Measurements from ENCODE around the gene SRPK3. TPM values are rescaled to one million over a fixed set of nuclear protein-coding genes. Genes with fewer than 3 reads are reported as not detected.
A peak's percentile ranks its signal among the peaks of the same experiment; 100 is the strongest.

SRPK3 gene
- total RNA-seq, 6 experiments from 2014 or later = 0.14 to 0.51 (median 0.27) TPM

DNA sequence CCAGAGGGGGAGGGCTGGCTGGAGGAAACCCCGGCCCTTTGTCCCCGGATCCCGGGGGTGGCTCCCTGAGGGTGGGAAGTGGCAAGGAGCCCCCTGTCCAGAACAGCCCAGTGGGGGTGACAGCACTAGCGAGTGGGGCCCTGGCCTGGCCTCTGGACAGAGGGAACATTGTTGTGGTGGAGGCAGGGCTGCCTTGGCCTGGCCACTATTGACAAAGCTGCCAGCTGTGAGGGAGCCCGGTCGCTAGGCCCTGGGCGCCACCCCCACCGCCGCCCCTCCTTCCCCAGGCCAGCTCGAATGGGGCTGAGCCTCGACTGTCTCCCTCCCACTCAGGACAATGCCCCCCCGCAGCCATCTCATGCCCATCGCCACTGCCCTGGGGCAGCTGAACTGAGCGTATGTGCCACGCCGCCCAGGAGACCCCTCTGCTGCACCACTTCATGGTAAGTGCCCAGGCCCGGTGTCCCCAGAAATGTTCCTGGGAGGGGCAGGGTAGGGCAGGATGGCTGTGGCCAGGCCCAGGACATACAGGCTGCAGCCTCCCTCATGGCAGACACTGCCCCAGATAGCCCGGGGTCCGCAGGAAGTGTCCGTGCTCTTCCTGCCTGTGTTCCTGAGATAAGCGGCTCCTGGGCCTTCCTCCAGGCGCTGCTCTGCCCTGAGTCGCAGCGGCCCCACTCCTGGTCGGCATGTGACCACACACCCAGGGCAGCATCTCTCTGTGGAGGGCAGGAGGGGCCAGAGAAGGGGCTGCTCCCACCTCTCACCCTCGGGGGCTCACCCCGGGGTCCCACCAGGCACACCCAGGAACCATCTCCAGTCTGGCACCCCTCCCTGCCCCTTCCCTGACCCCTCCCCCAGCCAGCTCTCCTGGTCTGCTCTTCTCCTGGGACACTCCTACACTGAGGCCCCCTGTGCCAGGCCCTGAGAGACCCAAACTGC lies 15.4 kb upstream of the SRPK3 start:
- H3K9me3 Mint-ChIP-seq = no peaks in the 10 kb centered on the region
- H3K27me3 Mint-ChIP-seq (ENCODE audit: insufficient read depth) = no peaks in the 10 kb centered on the region
- H3K36me3 Mint-ChIP-seq (ENCODE audit: low read depth) = no peaks in the 10 kb centered on the region
- H3K4me1 Mint-ChIP-seq (ENCODE audit: low read depth) = peaks cover 7% of the 10 kb centered on the region; the same call in 1 of the 2 replicates
- TF ChIP-seq, protein P1, sequence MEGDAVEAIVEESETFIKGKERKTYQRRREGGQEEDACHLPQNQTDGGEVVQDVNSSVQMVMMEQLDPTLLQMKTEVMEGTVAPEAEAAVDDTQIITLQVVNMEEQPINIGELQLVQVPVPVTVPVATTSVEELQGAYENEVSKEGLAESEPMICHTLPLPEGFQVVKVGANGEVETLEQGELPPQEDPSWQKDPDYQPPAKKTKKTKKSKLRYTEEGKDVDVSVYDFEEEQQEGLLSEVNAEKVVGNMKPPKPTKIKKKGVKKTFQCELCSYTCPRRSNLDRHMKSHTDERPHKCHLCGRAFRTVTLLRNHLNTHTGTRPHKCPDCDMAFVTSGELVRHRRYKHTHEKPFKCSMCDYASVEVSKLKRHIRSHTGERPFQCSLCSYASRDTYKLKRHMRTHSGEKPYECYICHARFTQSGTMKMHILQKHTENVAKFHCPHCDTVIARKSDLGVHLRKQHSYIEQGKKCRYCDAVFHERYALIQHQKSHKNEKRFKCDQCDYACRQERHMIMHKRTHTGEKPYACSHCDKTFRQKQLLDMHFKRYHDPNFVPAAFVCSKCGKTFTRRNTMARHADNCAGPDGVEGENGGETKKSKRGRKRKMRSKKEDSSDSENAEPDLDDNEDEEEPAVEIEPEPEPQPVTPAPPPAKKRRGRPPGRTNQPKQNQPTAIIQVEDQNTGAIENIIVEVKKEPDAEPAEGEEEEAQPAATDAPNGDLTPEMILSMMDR (IDR thresholded peaks at IDR 0.05) = no peak
- H3K4me3 Mint-ChIP-seq = peak overlapping the region; percentile 77
- no peak for DNase-seq
- peak overlapping the region; percentile 82 for H3K27ac Mint-ChIP-seq

DNA sequence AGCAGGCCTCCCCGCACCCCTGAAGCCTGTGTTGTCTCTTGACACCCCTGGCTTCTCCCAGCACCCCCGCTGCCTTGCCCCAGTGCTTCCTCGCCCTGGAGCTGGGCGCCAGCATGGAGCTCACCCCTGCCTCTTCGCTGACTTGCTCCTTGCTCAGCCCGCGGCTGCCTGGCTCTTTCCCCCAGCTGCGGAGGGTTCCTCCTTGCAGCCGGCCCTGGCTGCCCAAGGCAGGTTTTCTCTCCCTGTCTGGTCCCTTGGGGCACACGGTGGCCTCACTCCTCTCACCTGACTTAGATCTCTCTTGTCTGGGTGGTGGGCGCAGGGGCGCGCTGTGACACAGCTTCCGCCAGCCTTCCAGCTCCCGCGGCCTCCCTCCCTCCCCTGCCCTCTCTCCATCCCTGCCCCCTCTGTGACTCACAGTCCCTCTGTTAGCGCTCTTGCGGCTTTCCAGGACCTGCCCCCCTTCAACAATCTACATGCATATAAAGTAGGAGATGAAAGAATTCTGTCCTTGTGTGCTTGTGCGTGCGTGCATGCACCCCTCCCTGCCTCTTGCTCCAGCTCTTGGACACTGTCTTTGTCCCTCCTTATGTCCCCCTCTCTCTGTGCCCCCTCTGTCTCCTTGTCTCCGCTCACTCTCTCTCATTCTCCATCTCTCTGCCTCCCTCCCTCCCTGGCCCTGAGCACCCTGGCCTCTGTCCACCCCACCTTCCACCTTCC lies 14.6 kb upstream of the SRPK3 start:
- peak overlapping the region; percentile 82 for H3K27ac Mint-ChIP-seq
- TF ChIP-seq, protein P1 (IDR thresholded peaks at IDR 0.05) = no peak
- no peaks in the 10 kb centered on the region for H3K36me3 Mint-ChIP-seq (ENCODE audit: low read depth)
- H3K9me3 Mint-ChIP-seq = no peaks in the 10 kb centered on the region
- peaks cover 7% of the 10 kb centered on the region; the same call in 1 of the 2 replicates for H3K4me1 Mint-ChIP-seq (ENCODE audit: low read depth)
- no peaks in the 10 kb centered on the region for H3K27me3 Mint-ChIP-seq (ENCODE audit: insufficient read depth)
- peak; percentile 62 for DNase-seq
- H3K4me3 Mint-ChIP-seq = peak overlapping the region; percentile 77

DNA sequence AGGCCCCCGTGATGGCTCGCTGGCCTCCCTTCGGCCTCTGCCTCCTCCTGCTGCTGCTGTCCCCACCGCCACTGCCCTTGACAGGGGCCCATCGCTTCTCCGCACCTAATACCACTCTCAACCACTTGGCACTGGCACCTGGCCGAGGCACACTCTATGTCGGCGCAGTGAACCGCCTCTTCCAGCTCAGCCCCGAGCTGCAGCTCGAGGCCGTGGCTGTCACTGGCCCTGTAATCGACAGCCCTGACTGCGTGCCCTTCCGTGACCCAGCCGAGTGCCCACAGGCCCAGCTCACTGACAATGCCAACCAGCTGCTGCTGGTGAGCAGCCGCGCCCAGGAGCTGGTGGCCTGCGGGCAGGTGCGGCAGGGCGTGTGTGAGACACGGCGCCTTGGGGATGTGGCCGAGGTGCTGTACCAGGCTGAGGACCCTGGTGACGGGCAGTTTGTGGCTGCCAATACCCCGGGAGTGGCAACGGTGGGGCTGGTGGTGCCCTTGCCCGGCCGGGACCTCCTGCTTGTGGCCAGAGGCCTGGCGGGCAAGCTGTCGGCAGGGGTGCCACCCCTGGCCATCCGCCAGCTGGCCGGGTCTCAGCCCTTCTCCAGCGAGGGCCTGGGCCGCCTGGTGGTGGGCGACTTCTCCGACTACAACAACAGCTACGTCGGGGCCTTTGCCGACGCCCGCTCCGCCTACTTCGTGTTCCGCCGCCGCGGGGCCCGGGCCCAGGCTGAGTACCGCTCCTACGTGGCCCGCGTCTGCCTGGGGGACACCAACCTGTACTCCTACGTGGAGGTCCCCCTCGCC lies 13.8 kb upstream of the SRPK3 start:
- H3K27ac Mint-ChIP-seq = peak overlapping the region; percentile 82; the same call in 1 of the 2 replicates
- TF ChIP-seq, protein P1 (IDR thresholded peaks at IDR 0.05) = no peak

DNA sequence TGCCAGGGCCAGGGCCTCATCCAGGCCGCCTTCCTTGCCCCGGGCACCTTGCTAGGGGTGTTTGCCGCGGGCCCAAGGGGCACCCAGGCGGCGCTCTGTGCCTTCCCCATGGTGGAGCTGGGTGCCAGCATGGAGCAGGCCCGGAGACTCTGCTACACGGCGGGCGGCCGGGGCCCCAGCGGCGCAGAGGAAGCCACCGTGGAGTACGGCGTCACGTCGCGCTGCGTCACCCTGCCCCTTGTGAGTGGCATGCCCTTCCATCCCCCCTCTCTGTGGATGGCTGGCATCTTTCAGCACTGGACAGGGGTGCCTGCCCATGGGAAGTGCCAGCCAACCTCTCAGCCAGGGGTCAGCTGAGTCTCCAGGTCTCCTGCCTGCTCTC lies 13.2 kb upstream of the SRPK3 start:
- no peaks in the 10 kb centered on the region for H3K9me3 Mint-ChIP-seq
- no peaks in the 10 kb centered on the region for H3K36me3 Mint-ChIP-seq (ENCODE audit: low read depth)
- no peak overlapping the region for H3K4me3 Mint-ChIP-seq
- no peak for DNase-seq
- no peak overlapping the region for H3K27ac Mint-ChIP-seq
- TF ChIP-seq, protein P1 (IDR thresholded peaks at IDR 0.05) = no peak
- no peaks in the 10 kb centered on the region for H3K27me3 Mint-ChIP-seq (ENCODE audit: insufficient read depth)
- H3K4me1 Mint-ChIP-seq (ENCODE audit: low read depth) = peaks cover 7% of the 10 kb centered on the region; the same call in 1 of the 2 replicates

More for the DNA sequence above, 13.8 kb upstream of the SRPK3 start:
- Mint-ChIP-seq H3K27me3 (ENCODE audit: insufficient read depth) (no peaks in the 10 kb centered on the region), H3K4me3 (no peak overlapping the region), H3K36me3 (ENCODE audit: low read depth) (no peaks in the 10 kb centered on the region), H3K9me3 (no peaks in the 10 kb centered on the region), H3K4me1 (ENCODE audit: low read depth) (peaks cover 7% of the 10 kb centered on the region; the same call in 1 of the 2 replicates)
- DNase-seq = no peak
